IMR-90 (cell line): ENCODE results near the gene PIKFYVE.

Experiments
- CEBPB ChIP-seq: IDR thresholded peaks from 2 replicates; pipeline ENCODE4 v1.6.1; 2012; ENCODE audit warnings: low read depth, low read length, improper control_type of control experiment
- CTCF ChIP-seq: conservative IDR thresholded peaks from 2 replicates; pipeline ENCODE4 v1.5.1; 2012; ENCODE audit warnings: mild to moderate bottlenecking, low read depth, low read length, improper control_type of control experiment
- MAZ ChIP-seq: IDR thresholded peaks from 2 replicates; pipeline ENCODE4 v1.6.1; 2012; ENCODE audit warnings: low read depth, mild to moderate bottlenecking, low read length, improper control_type of control experiment, moderate library complexity, borderline replicate concordance
- POLR2A ChIP-seq: IDR thresholded peaks from 2 replicates; pipeline ENCODE4 v1.6.1; 2012; ENCODE audit warnings: mild to moderate bottlenecking, low read depth, low read length
- RFX5 ChIP-seq: IDR thresholded peaks from 2 replicates; pipeline ENCODE4 v1.8.0; 2012; ENCODE audit warnings: low read depth, mild to moderate bottlenecking, low read length, moderate library complexity
- SMC3 ChIP-seq: fragments of 150-350 bp; IDR thresholded peaks from 2 replicates; pipeline ENCODE4 v1.6.1; 2016; ENCODE audit warnings: low read depth, mild to moderate bottlenecking, antibody characterized with exemption, low read length, moderate library complexity
- TF ChIP-seq, protein P1 (sequence below): fragments of 150-350 bp; IDR thresholded peaks from 2 replicates; pipeline ENCODE4 v1.6.1; 2016; ENCODE audit warnings: low read depth, mild to moderate bottlenecking, low read length, moderate library complexity, borderline replicate concordance

DNA sequence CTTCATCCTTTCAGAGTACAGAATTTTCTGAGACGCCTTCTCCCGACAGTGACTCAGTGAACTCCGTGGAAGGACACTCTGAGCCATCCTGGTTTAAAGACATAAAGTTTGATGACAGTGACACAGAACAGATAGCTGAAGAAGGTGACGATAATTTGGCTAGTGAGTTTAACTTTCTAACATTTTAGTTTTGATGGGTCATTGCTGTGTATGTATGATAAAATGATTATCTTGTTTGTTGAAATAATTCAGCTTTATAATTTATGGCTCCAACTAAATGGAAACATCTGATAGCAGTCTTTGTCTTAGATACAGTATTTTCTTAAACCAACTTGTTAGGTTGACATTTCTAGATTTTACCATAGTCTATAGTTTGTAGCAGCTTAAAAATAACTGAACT lies 38.1 kb downstream of the PIKFYVE start:
- TF ChIP-seq CTCF (no peak), SMC3 (no peak), CEBPB (no peak), POLR2A (no peak), RFX5 (no peak), MAZ (no peak)
- TF ChIP-seq, protein P1, sequence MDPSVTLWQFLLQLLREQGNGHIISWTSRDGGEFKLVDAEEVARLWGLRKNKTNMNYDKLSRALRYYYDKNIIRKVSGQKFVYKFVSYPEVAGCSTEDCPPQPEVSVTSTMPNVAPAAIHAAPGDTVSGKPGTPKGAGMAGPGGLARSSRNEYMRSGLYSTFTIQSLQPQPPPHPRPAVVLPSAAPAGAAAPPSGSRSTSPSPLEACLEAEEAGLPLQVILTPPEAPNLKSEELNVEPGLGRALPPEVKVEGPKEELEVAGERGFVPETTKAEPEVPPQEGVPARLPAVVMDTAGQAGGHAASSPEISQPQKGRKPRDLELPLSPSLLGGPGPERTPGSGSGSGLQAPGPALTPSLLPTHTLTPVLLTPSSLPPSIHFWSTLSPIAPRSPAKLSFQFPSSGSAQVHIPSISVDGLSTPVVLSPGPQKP, result no peak
